GM18498 (cell line): ENCODE data around the gene PRKCA.

Experiments
- ATAC-seq: cut with Tn5 transposase; IDR thresholded peaks from one replicate; pipeline ENCODE4 v1.9.1; 2021; ENCODE audit warnings: mild to moderate bottlenecking, moderate library complexity; ENCODE audit not compliant: unreplicated experiment

PRKCA gene

DNA sequence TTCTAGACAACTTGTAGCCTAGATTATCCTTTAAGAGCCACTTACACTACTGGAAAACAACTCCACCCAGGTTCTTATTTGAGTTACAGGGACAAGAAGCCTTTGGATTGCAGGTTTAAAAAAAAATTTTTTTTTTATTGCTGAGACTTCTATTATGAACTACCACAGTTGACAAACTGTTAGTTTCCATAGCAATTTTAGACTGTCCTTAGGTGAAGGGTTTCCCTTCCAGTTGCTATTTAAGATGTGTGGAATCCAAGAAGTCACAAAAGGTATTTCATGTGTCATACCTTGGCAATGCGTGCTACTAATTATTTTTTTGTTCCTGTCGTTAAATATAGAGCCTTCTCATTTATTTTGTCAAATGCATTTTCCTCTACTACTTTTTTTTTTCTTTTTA is 253.2 kb downstream of the PRKCA start:
- no peak for ATAC-seq

DNA sequence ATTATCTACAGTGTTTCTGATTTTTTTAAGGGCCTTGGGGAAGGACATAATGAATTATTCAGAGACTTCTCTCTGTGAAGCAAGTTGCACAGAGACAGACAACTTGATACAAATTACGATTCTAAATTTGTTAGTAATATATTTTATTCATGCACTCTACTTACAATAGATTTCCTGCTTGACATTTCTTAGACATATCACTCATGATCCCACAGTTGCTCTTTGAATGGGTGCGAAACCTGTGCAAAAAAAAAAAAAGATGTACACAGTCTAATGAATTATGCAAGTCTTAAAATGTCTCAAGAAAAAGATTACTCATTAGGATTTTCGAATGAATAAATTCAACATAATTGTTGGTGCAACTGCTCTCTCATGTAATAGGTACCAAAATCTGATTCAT is 254.8 kb downstream of the PRKCA start:
- no peak for ATAC-seq

DNA sequence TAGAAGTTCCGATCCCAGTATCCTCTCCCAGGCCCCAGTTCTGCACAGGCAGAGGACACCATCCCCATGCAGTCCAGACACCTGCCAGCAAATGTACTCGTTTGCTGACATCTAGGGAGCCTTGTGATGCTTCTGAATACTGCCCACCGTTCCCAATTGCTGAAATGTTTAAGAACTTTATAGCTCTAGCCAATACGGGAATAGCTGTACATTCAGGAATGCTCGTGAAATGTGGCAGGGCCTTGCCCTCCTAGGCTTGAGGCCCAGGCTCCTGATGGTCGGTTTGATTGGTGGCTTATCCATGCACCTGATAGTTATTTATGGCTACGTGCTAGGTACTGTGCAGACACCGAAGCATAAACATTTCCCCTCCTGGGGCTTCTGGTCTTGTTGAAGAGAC is 255.5 kb downstream of the PRKCA start:
- no peak for ATAC-seq

DNA sequence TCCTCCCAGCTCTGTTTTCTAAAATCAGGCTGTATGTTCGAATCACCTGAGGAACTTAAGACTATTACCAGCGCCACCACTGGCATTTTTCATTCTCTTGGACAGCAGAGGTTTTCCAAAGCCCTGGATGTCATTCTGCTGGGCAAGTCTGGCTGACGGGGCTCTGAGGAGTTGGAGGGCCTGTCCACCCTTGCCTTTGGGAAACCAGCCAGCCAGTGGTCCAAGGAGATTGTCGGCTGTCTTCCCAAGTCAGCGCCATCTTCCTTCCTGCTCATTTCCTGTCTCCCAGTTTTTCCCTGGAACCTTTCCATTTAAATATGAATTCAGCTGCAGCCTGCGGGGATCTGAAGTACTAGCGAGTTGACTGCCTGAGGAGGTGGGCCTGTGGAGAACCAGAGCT is 258.3 kb downstream of the PRKCA start:
- ATAC-seq = no peak

DNA sequence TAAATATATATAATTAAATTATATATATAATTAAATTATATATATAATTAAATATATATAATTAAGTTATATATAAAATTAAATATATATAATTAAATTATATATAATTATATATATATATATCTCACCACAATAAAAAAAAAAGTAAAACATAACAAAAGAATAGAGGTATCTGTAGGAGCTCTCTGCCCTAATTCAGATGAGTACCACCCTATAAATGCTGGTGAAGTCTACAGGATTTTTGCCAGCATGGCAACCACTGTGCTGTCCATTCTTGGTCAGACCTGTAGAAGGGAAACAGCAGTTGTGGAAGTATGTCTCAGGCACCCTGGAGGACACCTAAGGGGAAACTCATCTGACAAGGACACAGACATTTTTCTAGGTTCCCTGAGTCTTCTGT is 259.7 kb downstream of the PRKCA start:
- ATAC-seq = no peak

DNA sequence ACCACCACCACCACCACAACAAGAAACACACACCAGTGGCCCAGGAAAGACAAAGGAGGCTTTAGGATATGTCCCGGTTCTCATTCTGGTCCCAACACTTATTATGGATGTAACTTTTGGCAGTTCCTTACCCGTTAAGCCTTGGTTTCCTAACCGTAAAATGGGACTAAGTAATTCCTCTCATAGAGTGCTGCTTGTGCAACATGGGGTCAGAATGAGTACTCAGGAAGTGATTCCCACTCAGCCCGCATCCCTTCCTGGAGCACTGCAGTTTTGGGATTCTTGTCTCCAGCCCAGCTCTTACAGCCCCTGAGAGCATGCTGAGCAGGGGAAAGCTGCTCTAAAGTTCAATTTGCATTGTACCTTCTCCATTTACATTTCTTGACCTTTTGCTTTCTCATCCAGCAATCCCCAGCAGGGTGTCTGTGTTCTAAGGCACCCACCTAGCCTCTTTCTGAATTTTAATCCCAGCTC is 262.6 kb downstream of the PRKCA start:
- ATAC-seq = no peak

DNA sequence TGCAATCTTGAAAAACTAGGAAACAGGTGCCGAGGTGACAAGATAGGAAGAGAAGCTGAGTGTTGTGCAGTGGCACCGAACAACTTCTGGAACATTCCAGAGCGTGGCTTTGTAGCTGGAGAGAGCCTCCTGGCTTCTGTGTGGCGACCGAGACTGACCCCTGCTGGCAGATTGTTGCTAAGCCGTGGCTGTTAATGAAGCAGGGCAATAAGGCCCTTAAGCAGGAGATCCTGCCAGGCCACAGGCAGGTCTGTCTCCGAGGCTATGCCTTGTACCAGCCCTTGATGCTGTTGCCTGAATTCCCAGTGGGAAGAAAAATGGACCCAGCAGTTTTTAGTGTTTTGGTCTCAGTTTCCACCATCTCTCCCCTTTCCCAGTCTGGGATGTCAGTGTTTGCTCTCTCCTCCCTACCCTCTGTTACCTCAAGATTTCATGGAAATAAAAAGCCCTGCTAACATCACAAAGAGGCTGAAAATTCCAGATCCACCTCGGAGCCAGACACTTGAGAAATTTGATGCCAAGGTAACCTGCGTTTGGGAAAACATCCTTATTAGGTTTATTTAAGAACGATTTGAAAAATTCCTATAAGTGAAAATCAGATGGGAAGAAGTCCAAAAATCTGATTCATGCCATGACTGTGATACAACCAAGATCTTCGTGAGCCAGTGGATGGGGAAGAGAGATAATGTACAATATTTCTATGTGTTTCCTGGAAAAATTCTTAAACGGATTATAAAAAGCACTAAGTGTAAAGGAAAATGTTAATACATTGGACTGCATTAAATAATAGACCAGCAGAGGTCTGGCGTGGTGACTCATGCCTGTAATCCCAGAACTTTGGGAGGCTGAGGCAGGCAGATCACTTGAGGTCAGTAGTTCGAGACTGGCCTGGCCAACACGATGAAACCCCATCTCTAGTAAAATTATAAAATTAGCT is 265.1 kb downstream of the PRKCA start:
- ATAC-seq = peak; percentile 91

DNA sequence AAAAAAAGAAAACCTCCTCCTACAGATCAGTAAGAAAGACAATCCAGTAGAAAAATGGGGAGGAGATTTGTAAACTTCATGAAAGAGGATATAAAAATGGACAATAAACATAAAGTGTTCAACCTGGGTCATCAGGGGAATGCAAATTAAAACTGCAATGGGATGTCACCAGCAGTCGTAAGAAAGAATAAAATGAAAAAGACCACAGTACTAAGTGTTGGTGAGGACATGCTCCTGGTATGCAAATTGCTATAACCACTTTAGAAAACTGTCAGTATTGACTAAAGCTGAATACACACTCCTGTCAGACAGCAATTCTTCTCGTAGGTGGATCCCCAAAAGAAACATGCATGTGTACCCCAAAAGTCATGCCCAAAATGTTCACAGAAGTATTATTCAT is 267.2 kb downstream of the PRKCA start:
- ATAC-seq = no peak

DNA sequence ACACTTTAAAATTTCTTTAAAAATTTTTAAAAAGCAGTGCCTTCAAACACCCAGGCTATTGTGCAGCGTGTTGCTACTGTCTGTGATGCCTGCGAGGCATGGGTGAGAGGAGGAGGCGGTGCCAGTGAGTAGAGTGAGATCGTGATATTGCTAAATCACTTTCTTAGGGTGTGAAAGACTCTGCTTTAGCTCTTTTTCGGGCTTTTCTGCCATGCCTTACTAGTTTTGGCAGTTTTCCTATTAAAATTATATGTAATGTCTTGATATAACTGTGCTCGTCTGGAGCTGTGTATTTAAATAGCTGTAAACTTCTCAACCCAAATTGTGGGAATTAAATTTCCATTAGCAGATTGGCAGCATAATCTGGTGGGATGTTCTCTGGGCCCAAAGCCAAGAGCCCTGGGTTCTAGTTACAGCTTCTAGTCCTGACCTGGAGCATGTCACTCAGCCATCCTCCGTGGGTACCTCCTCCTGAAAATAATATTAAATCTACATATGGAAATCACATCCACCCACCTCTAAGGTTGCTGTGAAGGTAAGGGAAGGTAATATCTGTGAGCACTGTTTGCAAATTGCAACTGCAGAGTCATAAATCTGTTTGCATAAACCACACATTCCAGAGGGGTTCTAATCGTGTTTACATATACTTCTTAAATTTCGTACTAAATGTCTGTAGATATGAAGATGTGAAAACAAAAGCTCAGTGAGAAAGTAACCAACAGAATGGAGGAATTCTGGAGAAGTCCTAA is 268.2 kb downstream of the PRKCA start:
- ATAC-seq = no peak

DNA sequence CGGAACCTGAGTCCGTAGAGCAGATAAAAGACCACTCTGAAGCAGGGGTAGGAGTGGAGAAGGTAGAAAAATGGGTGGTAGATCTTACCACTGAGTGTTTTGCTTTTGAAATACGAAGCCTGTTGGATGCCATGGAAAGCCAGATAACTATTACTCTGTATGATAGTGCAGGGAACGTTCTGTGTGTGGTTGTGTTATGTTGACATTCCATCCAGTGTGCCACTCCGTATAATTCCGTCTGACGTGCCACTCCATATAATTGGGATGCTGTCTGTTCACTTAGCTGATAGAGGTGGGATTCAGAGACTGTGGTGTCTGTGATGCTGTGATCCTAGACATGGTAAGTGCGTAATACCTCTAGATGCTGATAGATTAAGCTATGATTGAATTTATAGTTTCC is 269.3 kb downstream of the PRKCA start:
- ATAC-seq = no peak

DNA sequence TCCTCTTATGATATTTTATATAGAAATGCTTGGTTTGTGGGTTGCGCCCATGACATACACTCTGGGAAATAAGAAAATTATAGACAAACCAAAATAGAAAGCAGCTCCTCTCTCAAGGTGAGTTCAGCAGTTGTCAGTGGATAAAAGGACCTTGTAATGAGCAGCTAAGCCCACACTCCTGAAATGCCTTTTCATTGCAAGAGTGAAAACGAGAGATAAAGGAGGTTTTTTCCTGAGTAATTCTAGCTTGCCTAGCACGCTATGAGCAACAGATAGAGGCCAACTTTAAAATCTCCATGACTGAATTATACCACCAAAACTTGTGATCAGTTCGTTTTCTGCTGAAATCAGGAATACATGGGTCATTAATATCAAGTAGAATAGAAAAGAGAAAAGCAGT is 270.7 kb downstream of the PRKCA start:
- ATAC-seq = no peak

DNA sequence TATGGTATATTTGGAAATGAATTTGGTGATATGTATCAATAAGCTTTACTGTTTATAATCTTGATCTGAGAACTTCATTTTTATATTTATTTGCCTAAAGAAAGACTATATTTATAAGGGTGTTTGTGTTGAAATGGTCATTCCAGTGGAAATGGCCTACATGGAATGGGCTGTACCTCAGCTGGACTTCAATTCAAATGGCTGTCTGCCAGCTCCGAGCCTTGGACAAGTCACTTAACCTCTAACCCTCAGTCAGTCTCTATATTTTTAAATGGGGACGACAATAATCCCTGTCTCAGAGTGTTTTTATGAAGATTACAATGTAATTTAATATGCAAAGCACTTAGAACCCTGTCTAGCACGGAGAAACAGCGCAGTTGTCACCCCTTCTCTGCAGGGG is 271.7 kb downstream of the PRKCA start:
- no peak for ATAC-seq

DNA sequence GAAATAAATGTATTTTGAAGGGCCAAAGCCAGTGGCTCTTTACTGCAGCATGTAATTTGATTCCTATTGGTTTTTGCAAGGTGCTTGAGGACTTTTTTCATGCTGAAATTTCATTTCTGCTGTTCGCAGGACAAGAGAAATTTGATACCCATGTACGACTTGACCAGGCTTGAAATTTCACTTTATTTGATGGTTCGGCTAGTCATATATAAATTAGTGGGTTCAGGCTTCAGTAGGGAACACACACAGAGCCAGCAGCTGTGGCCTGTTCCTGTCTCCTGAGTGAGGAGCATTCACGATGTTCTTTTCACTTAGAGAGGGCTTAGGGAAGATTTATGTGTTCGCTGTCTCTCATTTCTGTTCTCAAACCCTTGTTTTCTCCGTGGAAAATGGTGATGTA is 274.1 kb downstream of the PRKCA start:
- no peak for ATAC-seq

DNA sequence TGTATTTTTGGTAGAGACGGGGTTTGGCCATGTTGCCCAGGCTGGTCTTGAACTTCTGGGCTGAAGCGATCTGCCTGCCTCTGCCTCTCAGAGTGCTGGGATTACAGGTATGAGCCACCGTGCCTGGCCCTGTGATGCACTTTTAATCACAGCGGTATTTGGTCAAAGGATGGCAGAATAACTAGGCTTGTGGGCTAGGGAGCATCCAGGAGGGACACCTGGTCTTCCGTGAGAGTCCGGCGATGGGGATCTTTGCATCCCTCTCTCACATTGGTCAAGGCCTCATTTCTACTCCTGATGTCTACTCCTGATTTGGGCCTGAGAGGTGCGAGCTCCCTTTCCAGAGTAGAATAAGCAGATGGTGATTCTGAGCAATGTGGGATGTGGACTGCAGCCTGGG is 274.6 kb downstream of the PRKCA start:
- ATAC-seq = no peak

DNA sequence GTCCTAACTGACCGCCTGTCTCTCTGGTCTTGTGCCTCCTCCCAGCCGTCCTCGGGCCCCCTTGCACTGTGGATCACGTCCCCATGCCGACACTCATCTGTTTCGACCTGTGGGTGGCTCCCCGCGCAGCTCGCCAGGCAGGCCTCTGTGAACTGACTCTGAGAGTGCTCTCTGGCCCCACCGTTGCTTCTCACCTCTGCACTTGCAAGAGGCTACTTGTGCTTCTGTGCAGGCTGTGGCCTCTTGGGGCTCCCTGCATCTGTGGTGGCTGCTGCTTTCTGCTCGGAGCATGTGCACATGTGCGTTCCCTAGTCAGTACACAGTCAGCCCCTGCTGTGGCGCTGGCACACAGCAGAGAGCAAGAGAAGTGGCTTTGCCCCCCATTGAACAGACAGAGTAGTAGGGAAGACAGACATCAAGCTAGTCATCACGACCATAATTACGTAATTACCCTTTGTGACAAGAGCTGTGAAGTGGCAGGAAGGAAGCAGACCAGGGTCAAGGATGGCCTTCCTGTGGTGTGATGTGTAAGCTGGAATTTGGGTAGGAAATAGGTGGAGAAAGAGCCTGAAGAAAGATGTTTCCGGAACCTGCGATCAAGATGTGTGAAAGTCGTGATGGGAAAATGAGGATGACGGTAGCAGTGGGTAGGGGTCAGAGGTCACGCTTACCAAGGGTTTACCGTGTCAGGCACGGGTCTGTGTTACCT is 276.5 kb downstream of the PRKCA start:
- no peak for ATAC-seq

DNA sequence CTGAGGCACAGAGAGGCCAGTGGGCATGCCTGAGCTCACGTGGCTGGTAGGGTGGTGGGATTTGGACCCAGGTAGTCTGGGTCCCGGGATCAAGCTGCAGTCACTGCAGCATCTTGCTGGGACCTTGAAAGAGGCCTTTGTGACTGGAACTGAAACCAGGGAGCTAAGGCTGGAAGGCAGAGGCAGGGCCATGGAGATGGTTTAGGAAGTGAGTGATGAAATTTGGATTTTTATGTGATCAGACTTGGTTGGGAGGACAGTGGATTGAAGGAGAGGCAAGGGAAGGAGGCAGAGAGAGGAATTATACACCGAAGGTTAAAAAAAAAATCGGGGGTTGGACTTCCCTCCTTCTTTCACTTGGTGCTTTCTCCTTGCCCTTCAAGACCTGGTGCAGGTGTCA is 277.1 kb downstream of the PRKCA start:
- no peak for ATAC-seq

DNA sequence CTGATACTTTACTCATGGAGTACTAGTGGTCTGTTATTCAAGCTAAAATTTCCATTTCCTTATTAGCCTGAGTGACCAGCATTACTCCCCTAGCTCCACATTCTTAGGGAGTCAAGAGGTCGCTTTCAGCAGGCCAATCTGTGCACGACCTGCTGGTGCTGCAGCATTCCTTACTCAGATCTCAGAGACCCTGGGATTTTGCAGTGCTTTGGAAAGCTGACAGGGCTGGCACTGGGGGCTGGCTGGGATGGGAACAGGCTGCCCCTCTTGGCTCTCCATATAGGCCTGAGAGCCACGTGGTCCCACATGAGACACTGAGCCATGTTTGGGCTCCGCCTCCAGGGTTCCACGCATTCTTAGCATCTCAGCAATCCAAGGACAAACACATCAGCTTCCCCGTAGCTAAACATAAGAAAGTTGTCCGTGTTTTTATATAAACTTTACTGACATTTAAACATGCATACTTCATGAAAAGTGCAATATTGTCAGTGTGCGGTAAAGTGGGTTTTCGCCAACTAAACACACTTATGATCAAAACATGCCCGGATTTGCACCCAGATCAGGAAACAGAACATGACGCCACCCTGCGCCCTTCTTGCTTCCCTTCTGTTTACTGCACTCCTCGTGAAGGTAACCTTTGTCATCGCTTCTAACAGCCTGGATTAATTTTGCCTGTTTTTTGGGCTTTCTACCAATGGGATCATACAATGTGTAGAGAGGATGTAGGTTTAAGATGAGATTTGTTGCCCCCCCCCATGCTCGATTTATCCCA is 278.0 kb downstream of the PRKCA start:
- no peak for ATAC-seq

DNA sequence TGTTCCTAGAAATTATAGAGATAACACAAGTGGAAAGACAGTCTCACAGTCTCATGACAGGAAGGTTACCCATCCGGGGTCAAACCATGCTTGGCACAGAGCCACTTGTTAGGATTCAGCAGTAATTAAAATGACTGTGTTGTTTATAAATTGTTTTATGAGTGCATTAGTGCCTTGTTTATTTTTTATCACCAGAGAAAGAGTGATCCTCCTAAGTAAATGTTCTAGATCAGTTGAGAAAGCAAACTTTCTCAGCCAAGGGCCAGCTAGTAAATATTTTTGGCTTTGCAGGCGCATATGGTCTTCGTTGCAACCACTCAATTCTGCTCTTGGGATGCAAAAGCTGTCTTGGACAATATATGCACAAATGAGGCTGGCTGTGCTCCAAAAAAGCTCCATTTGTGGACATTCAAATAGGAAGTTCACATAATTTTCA is 278.6 kb downstream of the PRKCA start:
- no peak for ATAC-seq

DNA sequence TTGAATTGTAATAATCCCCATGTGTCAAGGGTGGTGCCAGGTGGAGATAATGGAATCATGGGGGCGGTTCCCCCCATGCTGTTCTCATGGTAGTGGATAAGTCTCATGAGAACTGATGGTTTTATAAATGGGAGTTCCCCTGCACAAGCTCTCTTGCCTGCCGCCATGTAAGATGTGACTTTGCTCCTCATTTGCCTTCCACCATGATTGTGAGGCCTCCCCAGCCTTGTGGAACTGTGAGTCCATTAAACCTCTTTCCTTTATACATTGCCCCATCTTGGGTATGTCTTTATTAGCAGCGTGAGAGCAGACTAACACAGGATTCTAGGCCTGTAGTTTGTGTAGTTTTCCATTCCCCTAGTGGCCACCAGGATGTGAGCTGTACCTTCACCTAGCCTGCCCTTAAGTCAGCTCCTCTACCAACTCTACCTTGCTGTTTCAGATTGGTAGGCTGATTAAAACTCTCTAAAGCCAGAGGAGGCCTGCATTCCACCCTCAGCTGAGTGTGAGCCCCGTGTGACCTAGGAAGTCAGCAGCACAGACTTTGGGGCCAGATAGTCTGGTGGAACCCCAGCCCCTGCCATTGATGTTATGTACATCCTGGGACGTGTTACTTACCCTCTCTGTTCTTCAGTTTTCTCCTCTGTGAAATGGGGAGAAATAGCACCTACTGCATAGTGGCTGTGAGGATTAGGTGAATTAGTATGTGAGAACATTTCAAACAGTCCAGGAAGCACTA is 280.1 kb downstream of the PRKCA start:
- no peak for ATAC-seq
